Pancreas (tissue), 10 donors: Measurements from ENCODE around the gene CALD1. TPM values are rescaled to one million over a fixed set of nuclear protein-coding genes. Genes with fewer than 3 reads are reported as not detected.
"Not testable (repeated sequence)": the region's sequence is repeated elsewhere in the genome, so short reads cannot be mapped to it uniquely, and the experiment has no call there.

ENCODE experiments used
- ATAC-seq, 4 donors: fragments of 200-7000 bp; cut with Tn5 transposase; one replicate each; pipeline versions ENCODE4 v1.8.0 to v1.9.1; 2020; ENCODE audit warnings: mild to moderate bottlenecking in 4 of 4, moderate library complexity in 4 of 4
- DNase-seq, 6 donors: peaks; one replicate each; pipeline ENCODE4 v3.0.0-alpha.2; 2020
- FAIRE-seq: peaks from 2 replicates; lab custom pipeline; 2012; peaks lifted over from hg19 to GRCh38; lab: Jason Lieb, UNC
- H3K27ac ChIP-seq, 4 donors: fragments of 200-600 bp; sonication (generic); 1 replicate in 3 of 4; 2 replicates in 1 of 4; pipeline versions ENCODE4 v1.5.0 to v1.8.0; 2020
- H3K27me3 ChIP-seq, 4 donors: fragments of 200-600 bp; one replicate each; pipeline ENCODE4 v1.8.0; 2021
- H3K36me3 ChIP-seq, 3 donors: fragments of 200-600 bp; sonication (generic) in 1 of 3; one replicate each; pipeline versions ENCODE4 v1.5.0 to v1.8.0; 2020 to 2021
- H3K4me1 ChIP-seq, 3 donors: fragments of 200-600 bp; one replicate each; pipeline ENCODE4 v1.8.0; 2021
- H3K4me3 ChIP-seq, 4 donors: fragments of 200-600 bp; sonication (generic) in 2 of 4; one replicate each; pipeline versions ENCODE4 v1.5.0 to v1.8.0; 2020 to 2021
- H3K9me3 ChIP-seq, 4 donors: fragments of 200-600 bp; one replicate each; pipeline ENCODE4 v1.8.0; 2021
- WGBS, 2 donors: extraction: QIAGEN DNeasy Blood & Tissue Kit; methylation state at CpG; one replicate each; pipeline ENCODE4 v1.1.7; 2013; 5-methylcytosine and 5-hydroxymethylcytosine counted together
- intact Hi-C, 3 donors: fragments of 100-400 bp; cut with DNase I; formaldehyde crosslinking; loops; one replicate each; pipeline versions ENCODE4 v1.11.1 to v1.14.2; 2022
- polyA plus RNA-seq, 2 donors: library from polyadenylated mRNA; stranded (reverse); fragments of 200-250 nt; gene quantifications; one replicate each; pipeline ENCODE4 v1.2.3, GENCODE V29; 2013
- total RNA-seq, 6 donors: library from RNA; stranded (reverse); fragmentation: NEBNext Ultra II Directional in 4 of 6; extraction: Animal tissue kit (Norgen Biotek cat#: 25700) in 4 of 6; gene quantifications; one replicate each; pipeline versions ENCODE4 v1.2.1 to v1.2.4, GENCODE V29; 2021 to 2023
- TF ChIP-seq, protein P1 (sequence below), 4 donors: fragments of 200-600 bp; sonication (generic) in 3 of 4; IDR thresholded peaks; one replicate each; pipeline versions ENCODE4 v1.5.0 to v1.8.0; 2021; ENCODE audit warnings: antibody characterized with exemption in 4 of 4
- donor health status: healthy with polysubstance abuse.
- donor health status: DM: no; HTN: no; CAD: no; lungs with moderate emphysema.
- donor health status: DM: no; HTN: no; CAD: no.
- donor health status: control.
- donor health status: control.
- donor health status: Bipolar disorder and iron deficiency.
- donor health status: DM: yes; HTN: yes; CAD: no.
- donor health status: DM: no; HTN: no; CAD: no.
- donor health status: DM: no; HTN: no; CAD: no.
- donor health status: DM: yes; HTN: yes; CAD: no.

CALD1 gene
- total and polyA plus RNA-seq, 8 donors, result 17.0 to 85.8 (median 33.2) TPM

DNA sequence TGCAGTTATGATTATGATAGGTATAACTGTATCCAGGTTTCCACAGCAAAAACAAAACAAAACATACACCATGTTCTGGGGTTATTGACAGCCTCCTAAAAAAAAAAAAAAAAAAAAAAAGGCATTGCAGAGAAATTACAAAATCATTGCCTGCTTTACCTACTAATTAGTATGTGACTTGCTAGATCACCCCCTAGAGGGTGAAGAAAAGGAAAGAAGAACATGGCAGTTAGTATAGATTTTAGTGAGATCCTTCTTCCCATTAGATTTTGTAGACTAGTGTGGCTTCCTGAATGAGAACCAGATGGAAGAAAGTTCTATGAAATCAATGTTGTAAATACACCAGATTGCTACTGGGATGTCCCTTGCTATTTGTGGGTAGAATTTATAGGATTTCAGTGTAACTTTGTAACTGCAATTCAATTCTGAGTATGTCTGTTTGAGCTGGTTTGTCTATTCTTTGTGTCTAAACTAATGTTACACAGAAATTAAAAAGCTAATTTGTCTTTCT, 182.9 kb downstream of the CALD1 start:
- Histone ChIP-seq H3K36me3 (peaks cover 0 to 6% (median 0%) of the 10 kb centered on the region in 3 donors), H3K4me3 (no peak overlapping the region), H3K27ac (no peak overlapping the region), H3K27me3 (no peaks in the 10 kb centered on the region), H3K4me1 (no peaks in the 10 kb centered on the region), H3K9me3 (no peaks in the 10 kb centered on the region)
- TF ChIP-seq, protein P1, sequence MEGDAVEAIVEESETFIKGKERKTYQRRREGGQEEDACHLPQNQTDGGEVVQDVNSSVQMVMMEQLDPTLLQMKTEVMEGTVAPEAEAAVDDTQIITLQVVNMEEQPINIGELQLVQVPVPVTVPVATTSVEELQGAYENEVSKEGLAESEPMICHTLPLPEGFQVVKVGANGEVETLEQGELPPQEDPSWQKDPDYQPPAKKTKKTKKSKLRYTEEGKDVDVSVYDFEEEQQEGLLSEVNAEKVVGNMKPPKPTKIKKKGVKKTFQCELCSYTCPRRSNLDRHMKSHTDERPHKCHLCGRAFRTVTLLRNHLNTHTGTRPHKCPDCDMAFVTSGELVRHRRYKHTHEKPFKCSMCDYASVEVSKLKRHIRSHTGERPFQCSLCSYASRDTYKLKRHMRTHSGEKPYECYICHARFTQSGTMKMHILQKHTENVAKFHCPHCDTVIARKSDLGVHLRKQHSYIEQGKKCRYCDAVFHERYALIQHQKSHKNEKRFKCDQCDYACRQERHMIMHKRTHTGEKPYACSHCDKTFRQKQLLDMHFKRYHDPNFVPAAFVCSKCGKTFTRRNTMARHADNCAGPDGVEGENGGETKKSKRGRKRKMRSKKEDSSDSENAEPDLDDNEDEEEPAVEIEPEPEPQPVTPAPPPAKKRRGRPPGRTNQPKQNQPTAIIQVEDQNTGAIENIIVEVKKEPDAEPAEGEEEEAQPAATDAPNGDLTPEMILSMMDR (IDR thresholded peaks at IDR 0.05), result no peak
- no peak for ATAC-seq
- no peak for DNase-seq
- no peak for FAIRE-seq
- intact Hi-C loops, result no loop called here

- intact Hi-C loops, result no loop called here
- WGBS, 2 donors, result 62 to 79% methylated on average over 4 of the region's 4 CpGs
- Histone ChIP-seq H3K27ac (no peak overlapping the region), H3K4me1 (no peaks in the 10 kb centered on the region), H3K27me3 (no peaks in the 10 kb centered on the region), H3K9me3 (no peaks in the 10 kb centered on the region), H3K36me3 (peaks cover 0 to 6% (median 0%) of the 10 kb centered on the region in 3 donors), H3K4me3 (no peak overlapping the region)
- DNase-seq, result no peak
- ATAC-seq, result no peak
- TF ChIP-seq, protein P1 (IDR thresholded peaks at IDR 0.05), result no peak
- FAIRE-seq, result no peak
Measured at GRCh38 chr7:134963036-134963435, 183.6 kb downstream of the CALD1 start.

DNA sequence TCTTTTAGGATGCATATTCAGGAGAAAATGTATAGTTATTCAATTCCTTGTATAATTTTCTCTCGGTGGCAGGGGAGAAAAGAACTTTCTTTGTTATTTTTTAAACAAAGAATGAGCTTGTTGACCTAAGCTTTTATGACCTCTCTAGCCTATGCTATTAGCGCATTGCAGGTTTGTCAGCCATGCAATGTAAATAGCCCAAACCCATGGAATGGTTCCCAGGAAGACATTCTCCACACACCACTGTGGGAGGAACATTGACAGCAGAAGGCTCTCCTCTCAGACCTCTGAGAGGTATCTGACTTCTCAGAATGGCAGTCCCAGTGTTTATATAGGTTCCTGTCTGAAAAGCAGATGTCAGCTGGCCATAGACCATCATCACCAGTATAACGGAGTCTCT, 187.3 kb downstream of the CALD1 start:
- DNase-seq, result no peak
- H3K27me3 ChIP-seq, result no peaks in the 10 kb centered on the region
- FAIRE-seq, result no peak
- TF ChIP-seq, protein P1 (IDR thresholded peaks at IDR 0.05), result no peak
- H3K27ac ChIP-seq, result no peak overlapping the region
- no peaks in the 10 kb centered on the region for H3K4me1 ChIP-seq
- H3K9me3 ChIP-seq, result no peaks in the 10 kb centered on the region
- intact Hi-C loops, result no loop called here
- WGBS, 2 donors, result 67 to 71% methylated on average over 3 of the region's 3 CpGs
- peaks cover 0 to 4% (median 0%) of the 10 kb centered on the region in 3 donors for H3K36me3 ChIP-seq
- ATAC-seq, result no peak
- no peak overlapping the region for H3K4me3 ChIP-seq

DNA sequence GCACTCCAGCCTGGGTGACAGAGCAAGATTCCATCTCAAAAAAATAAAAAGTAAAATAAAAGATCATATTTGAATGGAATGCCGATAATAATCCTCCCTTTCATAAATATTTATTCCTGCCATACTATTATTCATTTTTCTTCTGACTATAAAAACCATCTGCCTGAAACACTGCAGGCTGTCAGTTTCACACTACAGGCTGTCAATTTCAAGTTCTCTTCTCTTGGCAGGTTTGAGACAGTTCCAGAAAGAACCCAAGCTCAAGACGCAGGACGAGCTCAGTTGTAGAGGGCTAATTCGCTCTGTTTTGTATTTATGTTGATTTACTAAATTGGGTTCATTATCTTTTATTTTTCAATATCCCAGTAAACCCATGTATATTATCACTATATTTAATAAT, 188.7 kb downstream of the CALD1 start:
- ATAC-seq, result no peak
- no peak overlapping the region for H3K27ac ChIP-seq

GRCh38 chr7:134981645-134982044, 202.2 kb downstream of the CALD1 start:
- H3K36me3 ChIP-seq, FAIRE-seq, ATAC-seq, H3K4me1 ChIP-seq, H3K27me3 ChIP-seq, H3K27ac ChIP-seq, H3K9me3 ChIP-seq, DNase-seq, H3K4me3 ChIP-seq: not testable (repeated sequence)
- intact Hi-C loops, result loop anchor here in 1 of 3 donors (10.0 kb wide), 1 partner anchor 183 kb away; no protein-coding TSS in a partner anchor
- 97% methylated on average over 3 of the region's 3 CpGs for WGBS, 2 donors

More for the DNA sequence above, 188.7 kb downstream of the CALD1 start:
- Histone ChIP-seq H3K36me3 (peaks cover 0 to 4% (median 0%) of the 10 kb centered on the region in 3 donors), H3K4me3 (no peak overlapping the region), H3K27me3 (no peaks in the 10 kb centered on the region), H3K4me1 (no peaks in the 10 kb centered on the region), H3K9me3 (no peaks in the 10 kb centered on the region)
- FAIRE-seq (no peak), DNase-seq (no peak)
- intact Hi-C loops, result no loop called here
- TF ChIP-seq, protein P1 (IDR thresholded peaks at IDR 0.05), result no peak
- WGBS, 2 donors, result 85 to 95% methylated on average over 4 of the region's 4 CpGs
